Neural cell (in vitro differentiated cells): ENCODE data around the gene MYO9B.

ENCODE experiments used
- CTCF ChIP-seq: fragments of 450-650 bp; IDR thresholded peaks from 2 replicates; pipeline ENCODE4 v1.5.1; 2014; ENCODE audit warnings: antibody characterized with exemption, mild to moderate bottlenecking, moderate library complexity; ENCODE audit not compliant: poor library complexity, severe bottlenecking
- EZH2 ChIP-seq: fragments of 200-600, 300-800 bp; shearing (Covaris generic), sonication (generic); IDR thresholded peaks from 2 replicates; pipeline ENCODE4 v1.6.1; 2014; ENCODE audit warnings: antibody characterized with exemption, low read length, borderline replicate concordance, mild to moderate bottlenecking; ENCODE audit not compliant: insufficient read depth, poor library complexity, severe bottlenecking
- POLR2AphosphoS5 ChIP-seq: IDR thresholded peaks from 2 replicates; pipeline ENCODE4 v1.6.1; 2012
- REST ChIP-seq: IDR thresholded peaks from 2 replicates; pipeline ENCODE4 v1.6.1; 2012; ENCODE audit warnings: borderline replicate concordance

- TF ChIP-seq EZH2 (no peak), CTCF (no peak), POLR2AphosphoS5 (peak; percentile 70), REST (no peak)
Measured at GRCh38 chr19:17215127-17215971, 139.8 kb downstream of the MYO9B start, which contains the start of gene USE1.
